ENCODE results near the gene TGFA. TPM values are rescaled to one million over a fixed set of nuclear protein-coding genes. Genes with fewer than 3 reads are reported as not detected.

TGFA gene
- total RNA-seq, 1 experiment from 2014 or later = not detected

DNA sequence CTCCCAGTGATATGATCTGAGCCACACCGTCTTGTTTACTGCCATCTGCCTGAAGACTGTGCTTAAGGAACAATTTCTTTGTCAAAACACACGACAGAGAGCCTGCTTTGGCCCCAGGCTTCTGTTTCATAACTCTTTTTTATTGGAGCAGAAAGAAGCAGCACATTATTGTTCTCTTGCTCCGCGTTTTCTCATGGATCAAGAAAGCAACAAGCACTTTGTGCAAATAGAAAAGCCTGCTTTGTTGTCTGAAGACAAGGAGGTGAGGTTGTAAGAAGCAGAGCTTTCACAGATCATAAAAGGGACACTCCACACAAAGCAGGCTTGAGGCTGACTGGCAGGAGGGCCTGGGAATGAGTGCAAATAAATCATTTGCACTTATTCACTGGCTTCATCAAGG lies 133.5 kb downstream of the TGFA start:
- no peak for DNase-seq (ENCODE audit: low read depth)

DNA sequence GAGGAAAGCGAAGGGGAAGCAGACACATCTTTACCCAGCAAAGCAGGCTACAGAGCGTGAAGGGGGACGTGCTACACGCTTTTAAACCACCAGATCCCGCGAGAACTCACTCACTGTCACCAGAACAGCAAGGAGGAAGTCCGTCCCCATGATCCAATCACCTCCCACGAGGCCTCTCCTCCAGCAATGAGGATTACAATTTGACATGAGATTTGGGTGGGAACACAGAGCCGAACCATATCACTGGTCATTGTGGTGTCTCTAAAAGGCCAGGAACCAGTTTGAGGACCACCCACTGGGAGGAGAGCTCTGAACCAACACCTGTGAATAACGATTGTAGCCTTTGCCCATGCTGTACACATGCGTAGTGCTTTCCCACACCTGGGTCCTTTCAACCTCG lies 135.1 kb downstream of the TGFA start:
- DNase-seq (ENCODE audit: low read depth) = no peak

DNA sequence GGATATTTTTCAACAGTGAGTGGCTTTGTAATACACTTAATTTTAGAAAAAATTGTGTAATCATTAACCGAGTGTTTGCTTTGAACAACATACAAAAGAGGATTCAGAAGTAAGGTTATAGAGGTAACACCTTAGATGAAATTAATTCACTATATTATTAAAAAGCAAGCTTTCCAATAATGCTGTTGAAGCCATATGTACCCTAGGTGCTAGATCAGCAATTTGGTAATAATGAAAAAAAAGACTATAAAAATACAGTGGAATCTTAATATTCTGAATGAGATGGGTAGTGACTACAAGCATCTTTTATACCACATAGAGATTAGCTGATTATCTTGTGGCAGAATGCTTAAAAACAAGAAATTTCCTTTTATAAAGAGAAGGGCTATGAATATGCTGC lies 136.6 kb downstream of the TGFA start:
- no peak for DNase-seq (ENCODE audit: low read depth)

DNA sequence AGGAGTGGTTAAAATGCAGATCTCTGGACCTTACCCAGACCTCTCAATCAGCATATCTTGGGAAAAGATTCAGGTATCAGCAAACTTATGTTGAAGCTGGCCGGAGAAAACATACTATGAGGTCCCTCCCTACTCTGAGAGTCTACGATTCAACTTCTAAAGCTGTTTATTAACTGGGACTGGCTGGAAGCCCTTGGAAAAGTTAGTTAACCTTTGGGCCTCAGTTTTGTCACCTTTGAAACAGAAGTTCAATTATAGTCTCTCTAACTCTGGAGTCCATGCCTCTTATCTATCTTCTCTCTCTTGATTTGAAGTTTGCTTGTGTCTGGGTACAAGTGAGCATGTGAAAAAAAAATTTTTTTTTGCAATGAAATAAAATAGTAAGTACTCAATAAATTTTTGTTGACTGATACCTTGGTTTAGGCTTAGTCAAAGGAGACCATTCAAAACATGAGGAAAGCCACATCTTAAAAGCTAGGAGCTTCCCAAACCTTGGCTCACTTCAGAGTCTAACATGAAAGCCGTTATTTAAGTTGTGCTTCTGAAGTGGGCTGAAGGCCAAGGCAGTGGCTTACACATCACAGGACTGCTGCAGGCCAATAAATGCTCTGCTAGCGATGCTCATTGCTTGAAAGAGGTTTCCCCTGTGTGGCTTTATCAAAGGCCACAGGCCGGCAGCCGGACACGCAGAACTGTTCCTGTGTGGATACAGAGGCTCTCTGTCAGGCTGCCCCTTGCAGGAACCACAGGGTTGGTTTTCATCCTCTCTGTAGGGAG lies 141.1 kb downstream of the TGFA start:
- DNase-seq (ENCODE audit: low read depth) = no peak

DNA sequence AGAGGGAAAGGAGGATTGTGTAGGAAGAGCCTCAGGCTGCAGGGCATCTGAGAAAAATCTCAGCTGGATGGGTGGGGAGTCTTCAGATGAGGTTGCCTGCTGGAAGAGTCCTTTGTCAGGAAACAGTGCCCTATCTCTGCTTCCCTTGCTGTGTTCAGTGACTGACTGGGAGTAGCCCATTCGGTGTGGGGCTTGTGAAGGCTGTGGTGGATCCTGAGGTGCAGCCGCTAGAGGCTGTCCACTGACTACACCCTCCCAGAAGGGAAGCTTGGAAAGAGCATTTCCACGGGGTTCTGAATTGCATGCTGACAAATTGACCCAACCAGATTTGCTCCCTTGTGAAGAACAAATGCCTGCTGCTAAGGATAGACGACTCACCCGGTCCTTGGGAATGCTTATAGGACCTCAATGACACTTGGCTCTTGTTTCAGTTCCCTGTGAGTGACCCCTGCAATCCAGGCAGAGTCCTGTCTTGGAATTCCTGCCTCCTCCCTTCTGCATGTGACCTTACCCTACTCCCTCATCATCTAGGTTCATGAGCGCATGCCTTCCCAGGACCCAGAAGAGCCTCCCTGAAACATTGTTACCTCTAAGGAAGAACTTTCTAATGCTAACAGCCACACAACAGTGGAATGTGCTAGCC lies 142.0 kb downstream of the TGFA start:
- no peak for DNase-seq (ENCODE audit: low read depth)

DNA sequence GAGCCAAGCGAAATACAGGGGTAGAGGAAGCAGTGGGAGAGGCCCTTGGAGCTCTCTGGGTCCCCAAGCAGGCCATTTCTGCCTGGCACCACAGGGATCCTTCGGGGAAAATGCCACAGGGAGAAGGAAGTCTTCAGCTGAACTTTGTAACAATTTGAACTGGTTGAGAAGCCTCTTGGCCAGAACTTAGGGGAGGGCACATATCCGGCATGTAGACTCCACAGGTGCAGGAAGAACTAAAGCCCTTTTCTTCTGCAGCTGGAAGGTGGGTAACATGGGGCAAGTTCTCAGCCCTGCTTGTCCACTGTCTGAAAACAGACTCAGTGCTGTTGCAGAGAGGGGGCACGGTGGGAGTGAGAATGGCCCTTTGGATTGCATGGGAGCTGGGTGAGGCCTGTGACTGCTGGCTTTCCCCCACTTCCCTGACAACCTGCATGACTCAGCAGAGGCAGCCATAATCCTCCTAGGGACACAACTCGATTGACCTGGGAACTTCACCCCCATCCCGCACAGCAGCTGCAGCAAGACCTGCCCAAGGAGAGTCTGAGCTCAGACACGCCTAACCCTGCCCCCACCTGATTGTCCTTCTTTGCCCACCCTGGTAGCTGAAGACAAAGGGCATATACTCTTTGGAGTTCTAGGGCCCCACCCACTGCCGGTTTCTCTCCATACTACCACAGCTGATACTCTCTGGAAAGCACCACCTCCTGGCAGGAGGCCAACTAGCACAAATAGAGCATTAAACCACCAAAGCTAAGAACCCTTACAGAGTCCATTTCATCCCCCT lies 150.2 kb downstream of the TGFA start:
- DNase-seq (ENCODE audit: low read depth) = no peak

DNA sequence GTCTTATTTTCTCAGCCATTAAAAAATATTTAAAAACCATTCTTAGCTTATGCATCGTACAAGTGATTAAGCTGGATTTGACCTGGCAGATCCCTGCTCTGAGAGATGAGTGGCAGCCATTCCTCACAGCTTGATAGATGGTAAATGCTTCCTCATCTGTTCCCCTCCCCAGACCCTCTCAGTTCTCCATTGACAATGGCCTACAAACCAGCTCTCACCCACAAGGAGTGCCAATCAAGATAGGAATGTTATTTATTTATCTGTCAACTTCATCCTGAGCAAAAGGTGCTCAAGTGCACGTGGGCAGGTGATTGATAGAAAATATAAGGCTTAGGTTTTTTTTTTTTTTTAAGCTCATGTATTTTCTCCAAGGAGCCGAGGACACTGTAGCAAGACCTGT lies 153.1 kb downstream of the TGFA start:
- DNase-seq (ENCODE audit: low read depth) = no peak

DNA sequence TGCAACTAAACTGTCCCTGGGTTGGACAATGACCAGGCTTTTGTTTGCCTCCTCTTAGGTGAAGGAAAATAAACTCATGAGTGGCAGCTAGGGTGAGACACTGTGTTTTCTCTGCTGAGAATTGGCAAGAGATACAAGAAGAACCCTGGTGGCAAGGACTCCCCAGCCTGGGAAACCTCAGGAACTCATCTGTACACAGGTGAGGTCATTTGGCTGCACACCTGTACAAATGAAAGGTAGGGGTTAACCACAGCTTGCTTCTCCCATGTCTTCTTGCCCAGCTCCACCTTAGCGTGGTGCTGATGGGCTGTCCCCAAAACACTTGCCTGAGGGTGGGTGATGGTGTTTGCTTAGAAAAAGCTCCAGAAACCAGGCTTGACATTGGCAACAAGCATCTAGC lies 154.6 kb downstream of the TGFA start:
- no peak for DNase-seq (ENCODE audit: low read depth)

Other genes starting within 250 kb of the TGFA start
- gene ADD2, start 214.4 kb upstream of the TGFA start, total RNA-seq (2014; rRNA removed) = not detected in 2 replicates
- not detected in 2 replicates for gene FIGLA, start 236.8 kb upstream of the TGFA start, total RNA-seq (2014; rRNA removed)